Panc1 (cell line): ENCODE results near the gene ZNF324.

ENCODE experiments used
- CTCF ChIP-seq: fragments of 450-650 bp; IDR thresholded peaks from 2 replicates; pipeline ENCODE4 v1.5.1; 2017; ENCODE audit warnings: mild to moderate bottlenecking
- POLR2AphosphoS5 ChIP-seq: IDR thresholded peaks from 2 replicates; pipeline ENCODE4 v1.6.1; 2012; ENCODE audit warnings: mild to moderate bottlenecking, low read depth, low read length, moderate library complexity
- REST ChIP-seq, 2 experiments: IDR thresholded peaks; 2 replicates each; pipeline ENCODE4 v1.6.1; 2011 to 2012; ENCODE audit warnings: low read depth in 2 of 2, control low read depth in 1 of 2, low read length in 1 of 2, mild to moderate bottlenecking in 1 of 2, moderate library complexity in 1 of 2; ENCODE audit not compliant: insufficient read depth in 1 of 2
- SIN3A ChIP-seq: IDR thresholded peaks from 2 replicates; pipeline ENCODE4 v1.6.1; 2012; ENCODE audit warnings: low read depth, mild to moderate bottlenecking, low read length, moderate library complexity, borderline replicate concordance; ENCODE audit not compliant: insufficient read depth
- TCF7L2 ChIP-seq: IDR thresholded peaks from 2 replicates; pipeline ENCODE4 v1.6.1; 2011; ENCODE audit warnings: mild to moderate bottlenecking, low read depth, low read length, inconsistent platforms

GRCh38 chr19:58440556-58440955 is 26.3 kb upstream of the ZNF324 start:
- TF ChIP-seq CTCF (no peak), POLR2AphosphoS5 (no peak), SIN3A (no peak), REST (IDR thresholded peaks at IDR 0.05; ENCODE audit: insufficient read depth in 1 of 2, low read depth in 2 of 2, low read length in 1 of 2) (no peak), TCF7L2 (no peak)
